ENCODE data around the gene SASH1.

GRCh38 chr6:148431840-148432239, 89.2 kb downstream of the SASH1 start:
- TF ChIP-seq CTCF (IDR thresholded peaks at IDR 0.05) = no peak
- no peak for TF ChIP-seq POLR2A (IDR thresholded peaks at IDR 0.05)
- TF ChIP-seq EP300 (IDR thresholded peaks at IDR 0.05) = no peak

Measured in tibial nerve (tissue), 4 donors.